ENCODE measurements around the gene CCDC12.

The CCDC12 gene

GRCh38 chr3:46905213-46905560 lies 71.4 kb downstream of the CCDC12 start:
- H3K79me2 ChIP-seq (ENCODE audit: low read length), result no peaks in the 10 kb centered on the region
- H3K4me2 ChIP-seq (ENCODE audit: low read depth, low read length), result no peak overlapping the region
- H4K20me1 ChIP-seq (ENCODE audit: insufficient read depth, low read length), result no peaks in the 10 kb centered on the region
- H2AFZ ChIP-seq (ENCODE audit: low read length), result no peak overlapping the region
- TF ChIP-seq EZH2phosphoT487 (IDR thresholded peaks at IDR 0.05; ENCODE audit: low read length), result no peak
- H3K9me3 ChIP-seq (replicated peaks; ENCODE audit: insufficient read depth, low read length), result no peaks in the 10 kb centered on the region
- no peaks in the 10 kb centered on the region for H3K4me1 ChIP-seq (ENCODE audit: low read length)
- no peak overlapping the region for H3K27ac ChIP-seq (ENCODE audit: low read length)
- no peaks in the 10 kb centered on the region for H3F3A ChIP-seq (ENCODE audit: insufficient read depth, low read length)
- DNase-seq, result no peak
- no peaks in the 10 kb centered on the region for H3K9me2 ChIP-seq (replicated peaks; ENCODE audit: insufficient read depth, low read length)
- H3K4me3 ChIP-seq (ENCODE audit: low read length), result no peak overlapping the region
- H3K27me3 ChIP-seq (replicated peaks; ENCODE audit: insufficient read depth, low read length), result no peaks in the 10 kb centered on the region; the same call in 1 of the 2 replicates
- H3K36me3 ChIP-seq (replicated peaks; ENCODE audit: insufficient read depth, low read length), result no peaks in the 10 kb centered on the region
- H3K9ac ChIP-seq (ENCODE audit: low read length), result no peak overlapping the region

GRCh38 chr3:46904303-46905212 lies 72.0 kb downstream of the CCDC12 start:
- Histone ChIP-seq H3K9me3 (replicated peaks; ENCODE audit: insufficient read depth, low read length) (no peaks in the 10 kb centered on the region), H3K27ac (ENCODE audit: low read length) (no peak overlapping the region), H2AFZ (ENCODE audit: low read length) (no peak overlapping the region), H3K4me1 (ENCODE audit: low read length) (no peaks in the 10 kb centered on the region), H3K36me3 (replicated peaks; ENCODE audit: insufficient read depth, low read length) (no peaks in the 10 kb centered on the region), H3K79me2 (ENCODE audit: low read length) (no peaks in the 10 kb centered on the region), H3K27me3 (replicated peaks; ENCODE audit: insufficient read depth, low read length) (no peaks in the 10 kb centered on the region; the same call in 1 of the 2 replicates), H3K9me2 (replicated peaks; ENCODE audit: insufficient read depth, low read length) (no peaks in the 10 kb centered on the region), H3F3A (ENCODE audit: insufficient read depth, low read length) (no peaks in the 10 kb centered on the region), H3K4me2 (ENCODE audit: low read depth, low read length) (no peak overlapping the region), H3K9ac (ENCODE audit: low read length) (no peak overlapping the region), H3K4me3 (ENCODE audit: low read length) (no peak overlapping the region), H4K20me1 (ENCODE audit: insufficient read depth, low read length) (no peaks in the 10 kb centered on the region)
- no peak for TF ChIP-seq EZH2 (optimal IDR thresholded peaks at IDR 0.05; ENCODE audit: low read depth, low read length)
- TF ChIP-seq EZH2phosphoT487 (IDR thresholded peaks at IDR 0.05; ENCODE audit: low read length), result no peak
- TF ChIP-seq CTCF (IDR thresholded peaks at IDR 0.05; ENCODE audit: low read length), result no peak
- DNase-seq, result no peak

- Histone ChIP-seq H2AFZ (ENCODE audit: low read length) (no peak overlapping the region), H3K79me2 (ENCODE audit: low read length) (no peaks in the 10 kb centered on the region), H3K27me3 (replicated peaks; ENCODE audit: insufficient read depth, low read length) (peaks cover 7% of the 10 kb centered on the region), H3K4me2 (ENCODE audit: low read depth, low read length) (no peak overlapping the region), H3F3A (ENCODE audit: insufficient read depth, low read length) (no peaks in the 10 kb centered on the region), H3K36me3 (replicated peaks; ENCODE audit: insufficient read depth, low read length) (no peaks in the 10 kb centered on the region), H3K27ac (ENCODE audit: low read length) (no peak overlapping the region), H3K9ac (ENCODE audit: low read length) (no peak overlapping the region), H3K4me1 (ENCODE audit: low read length) (no peaks in the 10 kb centered on the region), H4K20me1 (ENCODE audit: insufficient read depth, low read length) (no peaks in the 10 kb centered on the region), H3K9me3 (replicated peaks; ENCODE audit: insufficient read depth, low read length) (no peaks in the 10 kb centered on the region), H3K9me2 (replicated peaks; ENCODE audit: insufficient read depth, low read length) (no peaks in the 10 kb centered on the region), H3K4me3 (ENCODE audit: low read length) (no peak overlapping the region)
- no peak for TF ChIP-seq EZH2phosphoT487 (IDR thresholded peaks at IDR 0.05; ENCODE audit: low read length)
- no peak for TF ChIP-seq EZH2 (optimal IDR thresholded peaks at IDR 0.05; ENCODE audit: low read depth, low read length)
- no peak for TF ChIP-seq CTCF (IDR thresholded peaks at IDR 0.05; ENCODE audit: low read length)
- no peak for DNase-seq
Observed at GRCh38 chr3:46903341-46904302, 72.9 kb downstream of the CCDC12 start.
